Lung microvascular endothelial cell (primary cell): ENCODE measurements around the gene TGFBI. TPM values are rescaled to one million over a fixed set of nuclear protein-coding genes. Genes with fewer than 3 reads are reported as not detected.

ENCODE experiments used
- DNase-seq, 2 donors: peaks; one replicate each; pipeline versions ENCODE4 v3.0.0 to v3.0.0-alpha.2; 2010; ENCODE audit warnings: low read depth in 2 of 2
- total RNA-seq: library from RNA; depleted of rRNA; stranded (reverse); fragments of >200 nt; gene quantifications from 2 replicates; pipeline ENCODE4 v1.2.1, GENCODE V29; 2014

The TGFBI gene
- total RNA-seq, 1 donor from 2014 or later = 3.8 TPM

- no peak for DNase-seq
These were observed 2.9 kb upstream of the TGFBI start for GRCh38 chr5:136025900-136026299.

- DNase-seq = no peak
These were observed 2.2 kb upstream of the TGFBI start for GRCh38 chr5:136026636-136027035.

DNA sequence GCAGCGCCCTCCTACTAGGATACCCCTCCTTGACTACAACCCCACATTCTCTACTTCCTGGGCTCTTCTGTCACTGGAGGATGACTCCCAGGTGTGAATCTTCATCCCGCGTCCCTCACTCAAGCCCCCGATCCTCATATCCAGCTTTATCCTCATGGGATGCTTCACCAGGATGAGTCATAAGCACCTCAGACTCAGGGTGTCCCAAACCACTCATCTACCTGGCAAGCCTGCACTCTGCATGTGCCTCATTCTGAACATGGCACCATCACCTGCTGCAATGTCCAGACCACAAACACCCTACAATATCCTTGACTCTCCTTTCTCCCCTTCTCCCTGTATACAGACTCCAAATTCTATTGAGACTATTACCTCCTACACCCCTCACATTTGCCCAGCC, 1.5 kb upstream of the TGFBI start:
- no peak for DNase-seq

DNA sequence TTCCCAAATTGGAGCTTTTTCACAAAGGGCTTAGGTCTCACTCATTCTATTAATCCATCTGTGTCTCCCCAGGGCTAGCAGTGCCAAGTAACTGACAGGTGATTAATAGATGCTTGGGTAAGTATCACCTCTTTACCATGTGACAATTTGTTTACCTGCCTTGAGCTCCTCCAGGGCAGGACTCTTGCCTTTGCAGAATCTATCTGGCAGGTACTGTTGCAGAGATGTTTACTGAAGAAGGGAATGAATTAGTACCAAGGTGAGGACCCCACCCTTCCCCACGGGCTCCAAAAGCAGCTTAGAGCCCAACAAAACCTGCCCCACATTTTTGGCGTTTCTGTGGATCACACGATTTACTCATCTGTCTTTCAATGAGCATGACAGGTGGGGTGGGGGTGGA, 698 bp upstream of the TGFBI start:
- no peak for DNase-seq

DNA sequence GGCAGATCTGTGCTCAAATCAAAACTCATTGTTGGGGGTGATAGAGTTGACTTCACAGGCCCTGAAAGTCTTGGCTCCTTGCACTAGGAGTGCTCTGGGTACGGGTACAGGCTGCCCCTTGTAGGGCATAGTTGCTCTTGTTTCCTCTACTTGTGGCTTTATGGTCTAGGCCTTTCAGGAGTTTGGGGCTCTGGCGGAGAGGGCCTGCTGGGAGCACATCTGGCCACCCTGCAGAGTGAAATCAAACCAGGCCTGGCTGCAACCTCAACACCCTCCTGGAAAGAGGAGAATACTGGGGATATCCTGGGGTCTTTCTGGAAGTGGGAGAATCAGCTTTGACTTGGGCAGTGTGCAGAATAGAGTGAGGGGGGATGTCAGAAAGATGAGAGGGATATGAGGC, 1.5 kb downstream of the TGFBI start:
- DNase-seq = no peak

- no peak for DNase-seq
These were observed 2.3 kb downstream of the TGFBI start for GRCh38 chr5:136030956-136031611.

DNA sequence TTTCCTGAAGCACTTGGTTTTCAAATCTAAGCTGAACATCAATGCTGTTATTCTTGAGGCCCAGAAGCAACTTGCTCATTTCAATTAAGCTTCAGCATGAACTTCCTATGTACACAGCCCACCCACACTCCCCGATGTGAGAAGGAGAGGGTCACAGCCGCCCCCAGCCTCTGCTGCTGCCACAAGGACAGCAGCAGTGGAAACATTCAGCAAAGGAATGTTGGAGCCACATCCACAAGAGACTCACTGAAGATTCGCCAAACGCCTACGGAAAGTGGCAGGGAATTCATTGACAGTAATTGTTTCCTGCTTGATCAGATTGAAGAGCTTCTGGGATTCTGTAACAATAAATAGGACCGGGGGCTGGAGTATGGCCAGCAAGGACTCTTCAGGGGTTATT, 2.9 kb downstream of the TGFBI start:
- no peak for DNase-seq

- peak in 1 of 2 donors; percentile 54 for DNase-seq
These were observed 3.8 kb downstream of the TGFBI start for GRCh38 chr5:136032564-136032963.

- DNase-seq = no peak
These were observed 4.4 kb downstream of the TGFBI start for GRCh38 chr5:136033234-136033633.

GRCh38 chr5:136033848-136034247, 5.1 kb downstream of the TGFBI start:
- DNase-seq = no peak

DNA sequence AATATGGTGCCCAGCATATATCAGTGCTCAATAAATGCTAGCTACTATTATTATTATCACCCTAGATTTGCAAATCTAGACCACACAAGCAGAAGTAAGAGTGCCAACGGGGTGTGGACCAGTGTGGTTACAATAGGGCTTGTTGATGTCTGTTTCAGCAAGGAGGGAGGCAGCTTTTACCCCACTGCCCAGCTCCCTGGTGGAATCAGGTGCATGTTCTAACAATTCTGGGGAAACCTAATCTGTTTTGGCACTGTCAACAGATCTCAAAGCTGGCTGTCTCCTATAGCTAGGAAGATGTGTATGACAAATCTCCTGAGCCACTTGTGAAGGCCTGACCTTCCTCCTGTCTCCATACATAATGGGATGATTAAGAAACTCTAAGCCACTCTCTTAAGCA, 5.7 kb downstream of the TGFBI start:
- no peak for DNase-seq

GRCh38 chr5:136034984-136035383, 6.2 kb downstream of the TGFBI start:
- DNase-seq = no peak

DNA sequence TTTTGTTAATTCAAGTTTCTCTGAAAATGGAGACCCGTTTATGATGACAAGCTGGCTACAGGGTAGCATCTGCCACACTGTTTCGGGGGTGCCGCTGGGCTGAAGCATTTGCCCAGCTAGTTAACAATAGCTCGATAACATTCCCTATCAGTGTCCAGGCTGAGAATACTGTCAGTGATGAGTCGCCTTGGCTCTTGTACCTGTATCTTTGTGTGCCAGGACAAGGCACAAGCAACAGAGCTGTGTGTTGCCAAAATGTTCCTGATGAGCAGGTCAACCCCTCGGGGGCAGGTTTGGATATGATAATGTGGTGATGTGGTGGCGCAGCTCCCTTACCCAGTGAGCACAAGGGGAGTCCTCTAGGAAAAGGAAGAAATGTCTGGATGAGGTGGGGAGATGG, 7.0 kb downstream of the TGFBI start:
- DNase-seq = no peak

GRCh38 chr5:136036293-136036911, 7.6 kb downstream of the TGFBI start:
- no peak for DNase-seq

DNA sequence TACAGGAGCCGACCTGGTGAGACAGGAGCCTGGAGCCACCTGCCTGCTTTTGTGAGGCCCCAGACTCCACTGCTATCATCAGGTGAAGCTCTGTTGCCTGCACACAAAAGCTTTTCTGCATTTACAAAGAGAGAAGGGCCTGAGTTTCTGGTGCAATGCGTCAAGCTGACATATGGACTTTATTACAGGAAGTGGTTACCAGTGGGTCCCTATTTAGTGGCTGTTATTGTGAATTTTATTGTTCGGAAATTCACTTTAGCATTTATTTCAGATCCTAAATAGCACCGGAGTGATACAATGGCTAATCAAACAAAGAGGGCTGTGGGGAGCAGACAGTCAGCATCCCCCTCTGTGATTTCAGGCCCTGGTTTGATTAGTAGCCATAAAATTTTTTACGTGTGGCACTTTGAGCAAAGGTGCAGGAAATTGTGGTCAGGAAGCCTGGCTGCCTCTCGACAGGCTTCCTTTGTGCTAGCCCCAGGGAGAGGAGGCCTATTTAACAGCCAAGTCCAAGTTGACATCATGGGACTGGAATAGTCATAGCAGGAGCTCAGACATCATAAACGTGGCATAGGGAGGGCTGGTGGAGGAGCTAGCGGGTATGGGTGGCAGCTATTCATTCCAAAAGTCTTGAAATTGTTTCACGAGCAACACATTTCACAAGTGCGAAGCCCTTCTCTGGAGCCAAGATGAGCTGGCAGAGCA, 8.4 kb downstream of the TGFBI start:
- peak; percentile 82 to 94 for DNase-seq

- no peak for DNase-seq
These were observed 9.8 kb downstream of the TGFBI start for GRCh38 chr5:136038635-136039034.

GRCh38 chr5:136039202-136039601, 10.4 kb downstream of the TGFBI start:
- DNase-seq = no peak

DNA sequence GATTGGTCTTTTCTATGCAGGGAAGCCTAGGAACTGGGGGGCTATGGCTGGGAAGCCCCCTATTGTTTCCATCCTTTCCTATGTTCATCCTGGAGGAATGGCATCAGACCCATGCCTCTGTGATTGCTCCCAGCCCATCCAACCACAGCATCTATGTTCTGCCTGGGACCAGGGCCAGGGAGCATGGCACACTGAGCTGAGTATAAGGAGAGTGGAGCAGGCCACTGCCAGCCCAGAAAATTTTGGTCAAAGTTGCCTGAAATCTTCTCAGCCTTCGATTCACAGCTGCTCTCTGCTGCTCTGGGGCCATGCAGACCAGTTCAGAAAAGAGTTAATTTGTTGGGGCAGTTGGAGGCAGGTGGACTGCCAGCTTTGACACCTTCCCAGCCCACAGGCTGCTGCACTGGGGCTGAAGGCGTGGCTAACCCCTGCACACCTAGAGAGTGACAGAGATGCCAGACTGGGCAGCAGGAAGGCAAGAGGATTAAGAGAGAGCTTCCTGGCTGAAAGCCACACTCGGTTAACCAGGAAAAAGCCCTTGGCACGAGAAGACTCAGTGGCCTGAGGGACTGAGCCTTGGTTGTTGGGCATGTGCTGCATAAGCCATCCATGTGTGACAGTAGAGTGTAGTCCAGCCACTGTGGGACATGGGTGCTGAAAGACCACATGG, 12.1 kb downstream of the TGFBI start:
- no peak for DNase-seq

DNA sequence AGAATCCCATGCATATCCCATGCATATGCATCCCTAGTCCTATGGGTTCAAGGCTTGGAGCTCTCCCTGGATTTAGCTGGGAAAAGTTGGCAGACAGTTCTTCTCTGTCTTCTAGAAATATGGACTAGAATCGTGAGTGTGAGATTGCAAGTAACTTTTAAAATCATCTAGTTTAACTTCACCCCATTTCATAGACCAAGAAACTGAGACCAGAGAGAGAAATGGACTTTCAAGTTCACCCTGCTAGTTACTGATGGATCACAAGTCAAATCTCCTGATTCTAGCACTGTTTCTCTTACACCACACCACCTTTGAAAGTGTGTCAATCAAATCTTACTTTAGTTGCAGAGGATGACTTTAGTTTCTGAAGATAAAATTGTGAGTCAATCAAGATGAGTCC, 13.4 kb downstream of the TGFBI start:
- no peak for DNase-seq

- peak in 1 of 2 donors; percentile 85 for DNase-seq
These were observed 13.9 kb downstream of the TGFBI start for GRCh38 chr5:136042665-136043121.

GRCh38 chr5:136043551-136043950, 14.8 kb downstream of the TGFBI start:
- peak in 1 of 2 donors; percentile 73 for DNase-seq

DNA sequence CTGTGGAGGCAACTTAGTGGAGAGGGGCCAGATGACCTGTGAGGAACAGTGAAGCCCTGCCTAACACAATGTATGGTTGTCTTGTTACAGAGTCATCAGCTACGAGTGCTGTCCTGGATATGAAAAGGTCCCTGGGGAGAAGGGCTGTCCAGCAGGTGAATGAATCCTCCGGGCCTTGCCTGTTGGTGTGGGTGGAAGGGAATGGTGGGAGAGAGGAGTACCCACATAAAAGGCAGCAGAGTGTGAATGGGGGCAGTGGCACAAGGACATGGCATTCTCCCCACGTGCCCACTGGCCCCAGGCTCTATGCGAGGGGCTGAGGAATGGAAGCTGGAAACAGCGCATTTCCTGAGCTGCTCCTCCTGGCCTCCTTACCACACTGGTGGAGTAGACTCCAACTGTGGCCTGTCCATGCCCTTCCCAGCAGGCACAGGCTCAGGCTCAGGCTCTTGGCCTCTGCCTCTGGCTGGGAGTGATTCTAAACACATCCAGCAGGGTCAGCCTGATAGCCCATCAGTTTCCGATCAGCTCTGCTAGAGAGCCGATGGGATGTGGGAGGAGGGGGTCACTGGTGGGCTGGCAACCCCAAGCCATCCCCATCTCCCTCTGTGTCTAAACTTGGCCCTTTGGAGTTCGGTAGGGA, 15.3 kb downstream of the TGFBI start:
- no peak for DNase-seq
